Parathyroid adenoma (tissue), 2 donors: ENCODE measurements around the gene ULK3.
A peak's percentile ranks its signal among the peaks of the same experiment; 100 is the strongest.

ENCODE experiments used
- H2AFZ ChIP-seq: fragments of 300-600 bp; sonication (generic); one replicate; pipeline ENCODE4 v1.7.0; 2017; ENCODE audit warnings: antibody characterized with exemption, mild to moderate bottlenecking
- H3K27ac ChIP-seq: fragments of 300-600 bp; sonication (generic); one replicate; pipeline ENCODE4 v1.7.0; 2017
- H3K27me3 ChIP-seq: fragments of 300-600 bp; sonication (generic); one replicate; pipeline ENCODE4 v1.7.0; 2017; ENCODE audit warnings: low read length; ENCODE audit not compliant: control insufficient read depth, insufficient read depth
- H3K36me3 ChIP-seq: fragments of 300-600 bp; sonication (generic); one replicate; pipeline ENCODE4 v1.7.0; 2017; ENCODE audit warnings: low read length; ENCODE audit not compliant: control insufficient read depth, insufficient read depth
- H3K4me1 ChIP-seq: fragments of 300-600 bp; sonication (generic); one replicate; pipeline ENCODE4 v1.7.0; 2017; ENCODE audit warnings: control low read depth
- H3K4me2 ChIP-seq: fragments of 300-600 bp; sonication (generic); one replicate; pipeline ENCODE4 v1.7.0; 2017; ENCODE audit warnings: low read length
- H3K4me3 ChIP-seq: fragments of 300-600 bp; sonication (generic); one replicate; pipeline ENCODE4 v1.7.0; 2017; ENCODE audit warnings: low read depth, low read length
- H3K79me2 ChIP-seq: fragments of 300-600 bp; sonication (generic); one replicate; pipeline ENCODE4 v1.7.0; 2017; ENCODE audit warnings: control low read depth
- H3K9ac ChIP-seq: fragments of 300-600 bp; sonication (generic); one replicate; pipeline ENCODE4 v1.7.0; 2017; ENCODE audit warnings: mild to moderate bottlenecking
- H3K9me3 ChIP-seq: fragments of 300-600 bp; sonication (generic); one replicate; pipeline ENCODE4 v1.7.0; 2017; ENCODE audit warnings: low read length; ENCODE audit not compliant: control insufficient read depth
- TF ChIP-seq, protein P1 (sequence below): fragments of 300-600 bp; sonication (generic); IDR thresholded peaks from one replicate; pipeline ENCODE4 v1.7.0; 2017; ENCODE audit warnings: antibody characterized with exemption, mild to moderate bottlenecking
- donor health status: primary hyperparathyroidism.

Gene ULK3

GRCh38 chr15:74842581-74843444, at the start of gene ULK3:
Gene ULK3 (minus strand): TSS chr15:74843156. CDS start chr15:74843105, 51 bp downstream.
- no peaks in the 10 kb centered on the region for H3K79me2 ChIP-seq
- no peaks in the 10 kb centered on the region for H3K9me3 ChIP-seq
- no peak within 1 kb of the TSS for H3K9ac ChIP-seq
- H3K36me3 ChIP-seq: no peaks in the 10 kb centered on the region
- peak within 1 kb of the TSS; percentile 77 for H2AFZ ChIP-seq
- H3K27me3 ChIP-seq: no peaks in the 10 kb centered on the region
- H3K27ac ChIP-seq: peak within 1 kb of the TSS; percentile 91
- peaks cover 18% of the 10 kb centered on the region for H3K4me1 ChIP-seq
- TF ChIP-seq, protein P1, sequence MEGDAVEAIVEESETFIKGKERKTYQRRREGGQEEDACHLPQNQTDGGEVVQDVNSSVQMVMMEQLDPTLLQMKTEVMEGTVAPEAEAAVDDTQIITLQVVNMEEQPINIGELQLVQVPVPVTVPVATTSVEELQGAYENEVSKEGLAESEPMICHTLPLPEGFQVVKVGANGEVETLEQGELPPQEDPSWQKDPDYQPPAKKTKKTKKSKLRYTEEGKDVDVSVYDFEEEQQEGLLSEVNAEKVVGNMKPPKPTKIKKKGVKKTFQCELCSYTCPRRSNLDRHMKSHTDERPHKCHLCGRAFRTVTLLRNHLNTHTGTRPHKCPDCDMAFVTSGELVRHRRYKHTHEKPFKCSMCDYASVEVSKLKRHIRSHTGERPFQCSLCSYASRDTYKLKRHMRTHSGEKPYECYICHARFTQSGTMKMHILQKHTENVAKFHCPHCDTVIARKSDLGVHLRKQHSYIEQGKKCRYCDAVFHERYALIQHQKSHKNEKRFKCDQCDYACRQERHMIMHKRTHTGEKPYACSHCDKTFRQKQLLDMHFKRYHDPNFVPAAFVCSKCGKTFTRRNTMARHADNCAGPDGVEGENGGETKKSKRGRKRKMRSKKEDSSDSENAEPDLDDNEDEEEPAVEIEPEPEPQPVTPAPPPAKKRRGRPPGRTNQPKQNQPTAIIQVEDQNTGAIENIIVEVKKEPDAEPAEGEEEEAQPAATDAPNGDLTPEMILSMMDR: peak; percentile 63
- peak within 1 kb of the TSS; percentile 92 for H3K4me2 ChIP-seq
- peak within 1 kb of the TSS; percentile 78 for H3K4me3 ChIP-seq

GRCh38 chr15:74892313-74892712, 49.4 kb upstream of the ULK3 start:
- H3K36me3 ChIP-seq: no peaks in the 10 kb centered on the region
- H3K27ac ChIP-seq: no peak overlapping the region
- no peak overlapping the region for H3K4me3 ChIP-seq
- H3K4me1 ChIP-seq: no peaks in the 10 kb centered on the region
- H3K79me2 ChIP-seq: no peaks in the 10 kb centered on the region
- H3K27me3 ChIP-seq: no peaks in the 10 kb centered on the region
- H3K9me3 ChIP-seq: no peaks in the 10 kb centered on the region
- no peak overlapping the region for H3K4me2 ChIP-seq
- TF ChIP-seq, protein P1: no peak
- H2AFZ ChIP-seq: no peak overlapping the region
- H3K9ac ChIP-seq: no peak overlapping the region

DNA sequence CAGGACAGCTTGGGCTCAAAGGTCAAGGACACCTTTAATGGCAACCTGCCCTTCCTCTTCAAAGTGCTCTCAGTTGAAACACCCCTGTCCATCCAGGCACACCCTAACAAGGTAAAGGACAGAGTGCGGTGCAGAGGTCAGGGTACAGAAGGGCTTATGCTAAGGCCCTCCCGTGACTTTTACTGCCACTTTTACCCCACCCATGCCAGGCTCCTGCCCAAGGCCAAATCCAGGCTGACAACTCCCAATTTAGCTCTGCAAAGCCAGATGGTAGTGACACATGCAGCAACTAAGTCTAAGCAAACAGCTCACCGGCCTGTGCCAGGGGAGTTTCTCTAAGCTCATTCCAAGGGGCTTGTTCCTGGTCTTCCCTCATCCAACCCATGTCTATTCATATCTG, 48.5 kb upstream of the ULK3 start:
- Histone ChIP-seq H3K4me3 (no peak overlapping the region), H3K27ac (no peak overlapping the region), H3K27me3 (no peaks in the 10 kb centered on the region), H3K4me1 (no peaks in the 10 kb centered on the region), H3K9ac (no peak overlapping the region), H2AFZ (no peak overlapping the region), H3K9me3 (no peaks in the 10 kb centered on the region), H3K36me3 (no peaks in the 10 kb centered on the region), H3K79me2 (no peaks in the 10 kb centered on the region), H3K4me2 (no peak overlapping the region)
- TF ChIP-seq, protein P1: no peak

DNA sequence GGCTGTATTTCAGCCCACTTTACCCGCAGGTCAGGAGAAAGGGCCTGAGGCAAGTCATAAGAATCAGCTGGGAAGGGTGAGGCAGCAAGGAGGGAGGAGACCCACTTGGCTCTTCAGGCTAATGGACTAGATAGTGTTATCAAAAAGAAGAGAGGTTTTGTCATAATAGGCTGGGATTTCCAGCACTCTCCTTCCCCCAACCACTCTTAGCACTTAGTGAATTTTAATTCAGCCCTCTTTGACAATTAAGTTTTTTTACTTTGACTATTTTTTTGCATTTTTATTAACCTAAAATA, 47.7 kb upstream of the ULK3 start:
- no peaks in the 10 kb centered on the region for H3K79me2 ChIP-seq
- TF ChIP-seq, protein P1: no peak

More for the DNA sequence above, 47.7 kb upstream of the ULK3 start:
- peak overlapping the region; percentile 54 for H3K27ac ChIP-seq
- no peak overlapping the region for H3K9ac ChIP-seq
- peak overlapping the region; percentile 78 for H3K4me3 ChIP-seq
- H3K36me3 ChIP-seq: no peaks in the 10 kb centered on the region
- H3K4me1 ChIP-seq: no peaks in the 10 kb centered on the region
- no peak overlapping the region for H2AFZ ChIP-seq
- H3K27me3 ChIP-seq: no peaks in the 10 kb centered on the region
- peak overlapping the region; percentile 85 for H3K4me2 ChIP-seq
- H3K9me3 ChIP-seq: no peaks in the 10 kb centered on the region
